ENCODE measurements around the gene CRB2. TPM values are rescaled to one million over a fixed set of nuclear protein-coding genes. Genes with fewer than 3 reads are reported as not detected.

Gene CRB2
- total RNA-seq, 1 donor from 2014 or later = 61.1 TPM

- no peak overlapping the region for H3K4me3 Mint-ChIP-seq
- H3K9me3 Mint-ChIP-seq = no peaks in the 10 kb centered on the region
- H3K27ac Mint-ChIP-seq = no peak overlapping the region
- no peak for TF ChIP-seq CTCF (conservative IDR thresholded peaks at IDR 0.05)
- no peak for DNase-seq (ENCODE audit: extremely low spot score, unreplicated experiment)
- H3K27me3 Mint-ChIP-seq = no peaks in the 10 kb centered on the region
- no peaks in the 10 kb centered on the region for H3K36me3 Mint-ChIP-seq
- peaks cover 24% of the 10 kb centered on the region for H3K4me1 Mint-ChIP-seq (ENCODE audit: unreplicated experiment)
These were observed 36.3 kb upstream of the CRB2 start for GRCh38 chr9:123319541-123320339.

- no peak for DNase-seq (ENCODE audit: extremely low spot score, unreplicated experiment)
- Mint-ChIP-seq H3K36me3 (no peaks in the 10 kb centered on the region), H3K27ac (no peak overlapping the region), H3K4me1 (ENCODE audit: unreplicated experiment) (peaks cover 31% of the 10 kb centered on the region), H3K27me3 (no peaks in the 10 kb centered on the region), H3K4me3 (no peak overlapping the region), H3K9me3 (no peaks in the 10 kb centered on the region)
- TF ChIP-seq CTCF (conservative IDR thresholded peaks at IDR 0.05) = no peak
These were observed 35.2 kb upstream of the CRB2 start for GRCh38 chr9:123320814-123321213.

- Mint-ChIP-seq H3K27ac (no peak overlapping the region), H3K9me3 (no peaks in the 10 kb centered on the region), H3K27me3 (no peaks in the 10 kb centered on the region), H3K36me3 (no peaks in the 10 kb centered on the region), H3K4me1 (ENCODE audit: unreplicated experiment) (peaks cover 36% of the 10 kb centered on the region), H3K4me3 (no peak overlapping the region)
- no peak for DNase-seq (ENCODE audit: extremely low spot score, unreplicated experiment)
- TF ChIP-seq CTCF (conservative IDR thresholded peaks at IDR 0.05) = no peak
These were observed 34.3 kb upstream of the CRB2 start for GRCh38 chr9:123321616-123322272.

GRCh38 chr9:123322273-123323195 lies 33.5 kb upstream of the CRB2 start:
- Mint-ChIP-seq H3K27ac (peak overlapping the region; percentile 55), H3K27me3 (no peaks in the 10 kb centered on the region), H3K9me3 (no peaks in the 10 kb centered on the region), H3K4me1 (ENCODE audit: unreplicated experiment) (peaks cover 39% of the 10 kb centered on the region), H3K4me3 (no peak overlapping the region), H3K36me3 (no peaks in the 10 kb centered on the region)
- DNase-seq (ENCODE audit: extremely low spot score, unreplicated experiment) = no peak
- TF ChIP-seq CTCF (conservative IDR thresholded peaks at IDR 0.05) = no peak

- H3K27me3 Mint-ChIP-seq = no peaks in the 10 kb centered on the region
- no peak overlapping the region for H3K4me3 Mint-ChIP-seq
- DNase-seq (ENCODE audit: extremely low spot score, unreplicated experiment) = no peak
- peak overlapping the region; percentile 55 for H3K27ac Mint-ChIP-seq
- no peaks in the 10 kb centered on the region for H3K36me3 Mint-ChIP-seq
- H3K9me3 Mint-ChIP-seq = no peaks in the 10 kb centered on the region
- no peak for TF ChIP-seq CTCF (conservative IDR thresholded peaks at IDR 0.05)
- peaks cover 39% of the 10 kb centered on the region for H3K4me1 Mint-ChIP-seq (ENCODE audit: unreplicated experiment)
These were observed 32.6 kb upstream of the CRB2 start for GRCh38 chr9:123323196-123324013.
